GM19193 (cell line): ENCODE data around the gene MGP.

Experiments
- POLR2A ChIP-seq: IDR thresholded peaks from 4 replicates; pipeline ENCODE4 v1.6.1; 2011; ENCODE audit not compliant: insufficient read depth, insufficient read length; ENCODE audit errors: extremely low read depth

The MGP gene

GRCh38 chr12:14886271-14886670, 617 bp upstream of the MGP start:
- TF ChIP-seq POLR2A: no peak

GRCh38 chr12:14884458-14884878, 1.2 kb downstream of the MGP start:
- TF ChIP-seq POLR2A: no peak

- no peak for TF ChIP-seq POLR2A
Measured at GRCh38 chr12:14883686-14884085, 2.0 kb downstream of the MGP start.

DNA sequence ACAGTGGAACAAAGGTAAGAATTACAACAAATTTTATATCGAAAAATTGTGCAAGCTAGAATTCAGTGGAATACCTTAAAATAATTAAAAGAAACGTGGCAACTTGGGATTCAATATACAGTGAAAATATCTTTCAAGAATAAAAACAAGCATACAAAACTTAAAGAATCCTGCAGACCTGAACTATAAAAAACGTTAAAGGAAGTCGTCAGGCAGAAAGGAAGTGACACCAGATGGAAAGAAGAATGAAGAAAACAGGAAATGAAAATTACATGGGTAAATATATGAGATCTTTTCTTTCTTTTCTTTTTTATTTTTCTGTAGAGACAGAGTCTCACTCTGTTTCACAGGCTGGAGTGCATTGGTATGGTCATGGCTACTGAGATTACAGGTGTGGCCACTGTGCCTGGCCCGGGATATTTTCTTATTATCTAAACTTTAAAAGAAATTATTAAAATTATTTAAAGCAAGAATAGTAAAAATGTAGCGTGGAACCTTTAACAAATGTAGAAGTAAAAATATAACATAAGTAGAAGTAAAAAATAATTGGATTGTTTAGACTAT, 4.7 kb downstream of the MGP start:
- no peak for TF ChIP-seq POLR2A

GRCh38 chr12:14879222-14879933, 6.3 kb downstream of the MGP start:
- no peak for TF ChIP-seq POLR2A

GRCh38 chr12:14878488-14878887, 7.2 kb downstream of the MGP start:
- TF ChIP-seq POLR2A: no peak

DNA sequence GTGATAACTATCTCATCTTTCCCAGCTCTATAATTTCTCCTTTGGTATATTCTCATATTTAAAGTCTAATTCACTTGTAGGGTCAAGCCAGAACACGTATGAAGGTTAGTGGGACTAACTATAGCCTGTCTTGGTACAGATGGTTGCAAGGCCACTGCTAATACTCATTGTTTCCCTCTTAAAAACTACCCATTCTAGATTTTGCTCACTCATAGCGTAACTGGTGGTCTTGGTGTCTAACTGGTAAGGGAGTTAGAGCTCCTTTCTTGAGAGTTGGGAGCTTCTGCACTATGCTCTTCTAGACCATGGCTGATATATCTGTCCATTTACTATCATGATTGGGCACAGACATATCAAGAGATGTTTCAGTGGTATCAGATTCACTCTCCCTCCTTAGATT, 8.8 kb downstream of the MGP start:
- no peak for TF ChIP-seq POLR2A

DNA sequence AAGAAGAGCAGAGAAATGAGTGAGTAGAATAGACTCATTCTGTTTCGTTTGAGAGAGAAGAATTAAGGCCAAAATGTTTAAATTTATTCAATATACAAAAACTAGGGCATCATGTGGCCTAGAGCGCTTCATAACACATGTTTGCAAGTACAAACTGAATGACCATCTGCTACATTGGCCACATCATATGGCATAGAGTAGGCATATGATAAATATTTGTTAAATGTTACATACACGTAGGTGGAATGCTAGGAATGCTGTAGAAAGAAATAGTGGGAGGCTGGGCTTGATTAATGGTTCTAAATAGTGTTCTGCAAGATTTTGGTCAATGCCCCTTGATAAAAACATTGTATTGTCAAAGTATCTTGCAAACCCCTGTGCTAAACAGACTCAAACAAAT, 10.8 kb downstream of the MGP start:
- no peak for TF ChIP-seq POLR2A

- TF ChIP-seq POLR2A: no peak
Measured at GRCh38 chr12:14873440-14874185, 12.0 kb downstream of the MGP start.

- TF ChIP-seq POLR2A: no peak
Measured at GRCh38 chr12:14871886-14872285, 13.8 kb downstream of the MGP start.

DNA sequence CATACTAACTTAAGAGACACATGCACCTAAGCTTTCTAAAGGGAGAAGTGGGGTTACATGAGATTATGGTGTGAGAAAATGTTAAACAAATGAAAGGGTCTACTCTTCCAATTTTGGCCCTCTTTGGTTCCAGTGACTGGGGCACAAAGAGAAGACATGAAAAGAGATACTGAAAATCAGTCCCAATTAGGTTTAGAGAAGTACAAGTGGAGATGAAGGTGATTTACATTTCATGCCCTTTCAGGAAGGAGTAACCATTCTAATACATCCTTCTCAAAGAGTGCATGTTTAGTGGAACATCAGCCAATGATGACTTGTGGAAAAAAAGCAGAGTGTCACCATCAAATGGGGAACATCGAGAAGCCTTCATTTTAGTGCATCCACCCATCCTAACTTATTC, 14.4 kb downstream of the MGP start:
- no peak for TF ChIP-seq POLR2A

DNA sequence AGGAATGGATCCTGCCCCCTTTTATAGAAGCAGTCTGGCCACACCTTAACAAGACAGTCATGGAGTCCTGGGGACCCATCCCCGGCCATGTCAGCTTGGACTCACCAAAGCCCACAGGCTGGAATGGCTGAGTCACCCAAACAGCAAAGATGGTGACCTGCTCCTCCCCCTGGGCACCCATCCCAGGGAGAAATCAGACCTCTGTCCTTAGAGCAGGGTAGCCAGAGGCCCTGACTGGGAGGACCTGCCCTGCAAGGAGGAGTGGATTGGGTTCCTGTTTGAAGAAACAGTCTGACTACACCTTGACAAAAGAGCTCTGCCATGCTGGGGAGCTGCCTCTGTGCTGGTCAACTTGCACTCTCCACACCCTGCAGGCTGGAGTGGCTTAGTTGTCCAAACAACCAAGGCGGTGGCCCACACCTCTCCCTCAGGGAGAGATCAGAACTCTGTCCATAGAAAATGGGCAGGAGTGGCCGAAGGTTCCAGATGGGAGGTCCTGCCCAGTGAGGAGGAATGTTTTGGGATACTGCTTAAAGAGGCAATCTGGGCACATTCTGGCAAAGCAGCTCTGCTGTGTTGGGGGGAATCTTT, 16.6 kb downstream of the MGP start:
- TF ChIP-seq POLR2A: no peak

GRCh38 chr12:14860490-14860889, 25.2 kb downstream of the MGP start:
- TF ChIP-seq POLR2A: no peak

GRCh38 chr12:14858513-14858912, 27.1 kb downstream of the MGP start:
- TF ChIP-seq POLR2A: no peak

DNA sequence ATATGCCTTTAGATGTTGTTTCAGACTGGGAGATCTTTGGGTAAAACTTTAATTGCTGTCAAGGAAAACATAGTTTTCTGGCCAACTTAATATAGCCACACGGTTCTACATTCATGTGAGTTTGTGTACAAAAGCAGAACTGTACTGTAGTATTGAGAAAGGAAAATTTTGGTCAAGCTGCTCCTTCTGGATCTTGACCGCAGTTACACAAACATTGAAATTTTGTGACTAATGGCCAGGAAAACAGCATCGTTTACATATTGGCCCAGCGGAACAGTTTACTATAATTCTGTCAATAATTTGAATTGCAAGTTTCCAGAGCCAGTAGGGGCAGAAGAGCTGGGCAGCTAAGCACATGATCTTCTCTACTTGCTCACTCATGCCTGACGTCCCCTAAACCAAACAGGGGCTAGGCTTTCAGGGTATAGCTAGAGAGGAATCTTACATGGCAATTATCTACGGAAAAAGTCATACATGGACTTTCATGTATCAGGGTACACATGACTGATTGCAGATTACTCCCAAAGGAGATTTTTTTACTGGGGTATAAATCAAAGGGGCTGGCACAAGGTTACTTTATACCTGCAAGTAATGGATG, 31.0 kb downstream of the MGP start:
- no peak for TF ChIP-seq POLR2A
